Middle frontal gyrus (tissue), 1 donor: ENCODE measurements around the gene LAMP2.
A peak's percentile ranks its signal among the peaks of the same experiment; 100 is the strongest.
"Not testable (repeated sequence)": the region's sequence is repeated elsewhere in the genome, so short reads cannot be mapped to it uniquely, and the experiment has no call there.

ENCODE experiments used
- DNase-seq: peaks from one replicate; pipeline ENCODE4 v3.0.0-alpha.2; 2015; ENCODE audit warnings: low spot score; ENCODE audit errors: extremely low spot score

The LAMP2 gene

GRCh38 chrX:120468825-120469525 is at the start of gene LAMP2:
LAMP2 (minus strand) TSS chrX:120469296; CDS start chrX:120469169, 127 bp downstream.
- peak; percentile 78 for DNase-seq

GRCh38 chrX:120517936-120518335 is 48.8 kb upstream of the LAMP2 start:
- DNase-seq, result no peak

- DNase-seq, result no peak
Measured at GRCh38 chrX:120514236-120514635, 45.1 kb upstream of the LAMP2 start.

- DNase-seq, result no peak
Measured at GRCh38 chrX:120512627-120513026, 43.5 kb upstream of the LAMP2 start.

- no peak for DNase-seq
Measured at GRCh38 chrX:120512222-120512621, 43.1 kb upstream of the LAMP2 start.

GRCh38 chrX:120504569-120504968 is 35.5 kb upstream of the LAMP2 start:
- DNase-seq, result no peak

- no peak for DNase-seq
Measured at GRCh38 chrX:120499301-120500072, 30.4 kb upstream of the LAMP2 start.

GRCh38 chrX:120490119-120490518 is 21.0 kb upstream of the LAMP2 start:
- not testable (repeated sequence) for DNase-seq

- no peak for DNase-seq
Measured at GRCh38 chrX:120486786-120487185, 17.7 kb upstream of the LAMP2 start.

- DNase-seq, result peak; percentile 56
Measured at GRCh38 chrX:120485638-120486520, 16.8 kb upstream of the LAMP2 start.

- no peak for DNase-seq
Measured at GRCh38 chrX:120485315-120485637, 16.2 kb upstream of the LAMP2 start.

GRCh38 chrX:120477453-120477852 is 8.4 kb upstream of the LAMP2 start:
- DNase-seq, result no peak

- no peak for DNase-seq
Measured at GRCh38 chrX:120476714-120477113, 7.6 kb upstream of the LAMP2 start.

GRCh38 chrX:120475447-120475846 is 6.4 kb upstream of the LAMP2 start:
- not testable (repeated sequence) for DNase-seq

- no peak for DNase-seq
Measured at GRCh38 chrX:120474085-120474484, 5.0 kb upstream of the LAMP2 start.

- DNase-seq, result not testable (repeated sequence)
Measured at GRCh38 chrX:120469657-120470056, 561 bp upstream of the LAMP2 start.

- DNase-seq, result no peak
Measured at GRCh38 chrX:120468479-120468824, 644 bp downstream of the LAMP2 start.

GRCh38 chrX:120468071-120468470 is 1.0 kb downstream of the LAMP2 start:
- DNase-seq, result no peak

GRCh38 chrX:120464411-120464810 is 4.7 kb downstream of the LAMP2 start:
- DNase-seq, result no peak

GRCh38 chrX:120463241-120463640 is 5.9 kb downstream of the LAMP2 start:
- DNase-seq, result no peak

GRCh38 chrX:120462370-120462769 is 6.7 kb downstream of the LAMP2 start:
- no peak for DNase-seq

GRCh38 chrX:120459309-120459708 is 9.8 kb downstream of the LAMP2 start:
- DNase-seq, result no peak
